ENCODE measurements around the gene HERC5. TPM values are rescaled to one million over a fixed set of nuclear protein-coding genes. Genes with fewer than 3 reads are reported as not detected.

The HERC5 gene
- total RNA-seq, 2 donors from 2014 or later = 0.79 to 1.4 TPM

- Histone ChIP-seq H3K4me1 (no peaks in the 10 kb centered on the region), H3K27me3 (no peaks in the 10 kb centered on the region), H3K36me3 (no peaks in the 10 kb centered on the region), H3K9me3 (no peaks in the 10 kb centered on the region), H3K27ac (no peak overlapping the region), H3K4me3 (no peak overlapping the region), H3K9ac (ENCODE audit: low read depth in 2 of 2, low read length in 2 of 2) (no peak overlapping the region)
- intact Hi-C loops (cut with DNase I) = loop anchor here (2.0 to 10.0 kb wide), 2 partner anchors 61 to 503 kb away; partner anchors contain the start of gene HERC3
- DNase-seq = no peak
- TF ChIP-seq CTCF (IDR thresholded peaks at IDR 0.05) = no peak
Observed at GRCh38 chr4:88531549-88531948, 74.6 kb downstream of the HERC5 start.

DNA sequence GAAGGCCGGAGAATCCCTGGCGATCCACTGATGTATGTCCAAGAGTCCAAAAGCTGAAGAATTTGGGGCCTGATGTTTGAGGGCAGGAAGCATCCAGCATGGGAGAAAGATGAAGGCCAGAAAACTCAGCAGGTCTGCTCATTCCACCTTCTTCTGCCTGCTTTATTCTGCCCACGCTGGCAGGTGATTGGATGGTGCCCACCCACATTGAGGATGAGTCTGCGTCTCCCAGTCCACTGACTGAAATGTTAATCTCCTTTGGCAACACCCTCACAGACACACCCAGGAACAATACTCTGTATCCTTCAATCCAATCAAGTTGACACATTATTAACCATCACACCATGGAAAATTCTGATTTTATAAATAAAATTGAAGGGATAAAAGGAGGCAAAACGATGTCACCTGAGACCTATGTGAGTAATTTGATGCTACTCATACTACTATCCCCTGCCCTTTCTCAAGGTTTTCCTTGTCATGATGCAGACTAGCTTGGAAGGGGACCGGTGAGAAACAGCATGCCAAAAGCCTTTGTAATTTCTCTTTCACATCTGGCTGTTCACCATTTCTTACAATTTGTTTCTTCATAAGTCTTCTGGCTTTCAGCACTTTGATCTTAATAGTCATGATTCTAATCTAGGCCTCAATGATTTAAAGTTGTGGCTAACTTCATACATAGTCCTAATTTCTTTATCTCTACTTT is 76.3 kb downstream of the HERC5 start:
- Histone ChIP-seq H3K9me3 (no peaks in the 10 kb centered on the region), H3K36me3 (no peaks in the 10 kb centered on the region), H3K27ac (no peak overlapping the region), H3K27me3 (no peaks in the 10 kb centered on the region), H3K9ac (ENCODE audit: low read depth in 2 of 2, low read length in 2 of 2) (no peak overlapping the region), H3K4me3 (no peak overlapping the region), H3K4me1 (no peaks in the 10 kb centered on the region)
- DNase-seq = no peak
- intact Hi-C loops (cut with DNase I) = loop anchor here (10.0 kb wide), 1 partner anchor 502 kb away; no protein-coding TSS in a partner anchor
- no peak for TF ChIP-seq CTCF (IDR thresholded peaks at IDR 0.05)

GRCh38 chr4:88533937-88534750 is 77.2 kb downstream of the HERC5 start:
- Histone ChIP-seq H3K36me3 (no peaks in the 10 kb centered on the region), H3K9ac (ENCODE audit: low read depth in 2 of 2, low read length in 2 of 2) (no peak overlapping the region), H3K9me3 (no peaks in the 10 kb centered on the region), H3K27me3 (no peaks in the 10 kb centered on the region), H3K4me3 (no peak overlapping the region), H3K4me1 (no peaks in the 10 kb centered on the region), H3K27ac (no peak overlapping the region)
- DNase-seq = no peak
- no peak for TF ChIP-seq CTCF (IDR thresholded peaks at IDR 0.05)
- intact Hi-C loops (cut with DNase I) = loop anchor here (10.0 kb wide), 1 partner anchor 501 kb away; no protein-coding TSS in a partner anchor

DNA sequence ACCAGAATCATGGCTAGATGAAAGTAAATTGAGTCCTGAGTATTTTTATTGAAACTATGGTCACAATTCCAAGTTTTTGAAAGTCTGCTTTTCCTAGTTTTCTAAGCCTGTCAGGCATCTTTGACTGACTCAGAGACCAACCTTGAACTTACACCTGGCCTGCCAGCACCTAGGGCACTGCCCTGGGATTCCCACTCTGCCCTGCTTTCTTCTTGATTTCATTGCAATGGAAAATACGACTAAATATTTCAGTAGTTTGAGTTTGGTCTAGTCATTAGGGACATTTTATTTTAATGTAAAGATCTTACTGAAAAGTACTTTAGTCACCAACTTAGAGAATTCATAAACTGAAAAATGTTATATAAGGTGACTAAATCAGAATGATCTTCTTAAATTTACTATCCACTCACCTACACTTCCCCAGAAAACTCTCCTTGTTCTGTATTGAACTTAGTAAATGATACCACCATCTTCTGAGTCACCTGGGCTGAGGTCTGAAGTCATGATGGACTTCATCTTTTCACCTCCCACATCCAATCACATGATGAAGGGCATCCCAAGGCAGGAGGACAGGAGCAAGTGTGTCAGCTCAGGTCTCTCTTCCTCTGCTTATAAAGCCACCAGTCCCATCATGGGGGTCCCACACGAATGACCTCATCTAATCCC is 78.3 kb downstream of the HERC5 start:
- Histone ChIP-seq H3K9ac (ENCODE audit: low read depth in 2 of 2, low read length in 2 of 2) (no peak overlapping the region), H3K9me3 (no peaks in the 10 kb centered on the region), H3K27ac (no peak overlapping the region), H3K4me3 (no peak overlapping the region), H3K27me3 (no peaks in the 10 kb centered on the region), H3K36me3 (no peaks in the 10 kb centered on the region), H3K4me1 (no peaks in the 10 kb centered on the region)
- DNase-seq = no peak
- no peak for TF ChIP-seq CTCF (IDR thresholded peaks at IDR 0.05)
- intact Hi-C loops (cut with DNase I) = loop anchor here (5.0 to 10.0 kb wide), 2 partner anchors 122 to 500 kb away; no protein-coding TSS in a partner anchor

GRCh38 chr4:88537709-88538108 is 80.8 kb downstream of the HERC5 start:
- Histone ChIP-seq H3K4me3 (no peak overlapping the region), H3K36me3 (no peaks in the 10 kb centered on the region), H3K27me3 (no peaks in the 10 kb centered on the region), H3K4me1 (no peaks in the 10 kb centered on the region), H3K9me3 (no peaks in the 10 kb centered on the region), H3K9ac (ENCODE audit: low read depth in 2 of 2, low read length in 2 of 2) (no peak overlapping the region), H3K27ac (no peak overlapping the region)
- DNase-seq = no peak
- TF ChIP-seq CTCF (IDR thresholded peaks at IDR 0.05) = no peak
- intact Hi-C loops (cut with DNase I) = loop anchor here (5.0 to 10.0 kb wide), 2 partner anchors 120 to 497 kb away; no protein-coding TSS in a partner anchor

All from colonic mucosa (tissue), 4 donors.